Stimulated activated CD8-positive, alpha-beta memory T cell treated with anti-CD3 and anti-CD28 coated beads, Interleukin-15, amount 100 ng/mL, for 1 hour (primary cell): ENCODE results near the gene ALOXE3.

ENCODE experiments used
- DNase-seq: peaks from one replicate; pipeline ENCODE4 v3.0.0-alpha.2; 2020; ENCODE audit warnings: low read depth

Gene ALOXE3

GRCh38 chr17:8153957-8154607 is 35.8 kb upstream of the ALOXE3 start:
- peak; percentile 88 for DNase-seq

DNA sequence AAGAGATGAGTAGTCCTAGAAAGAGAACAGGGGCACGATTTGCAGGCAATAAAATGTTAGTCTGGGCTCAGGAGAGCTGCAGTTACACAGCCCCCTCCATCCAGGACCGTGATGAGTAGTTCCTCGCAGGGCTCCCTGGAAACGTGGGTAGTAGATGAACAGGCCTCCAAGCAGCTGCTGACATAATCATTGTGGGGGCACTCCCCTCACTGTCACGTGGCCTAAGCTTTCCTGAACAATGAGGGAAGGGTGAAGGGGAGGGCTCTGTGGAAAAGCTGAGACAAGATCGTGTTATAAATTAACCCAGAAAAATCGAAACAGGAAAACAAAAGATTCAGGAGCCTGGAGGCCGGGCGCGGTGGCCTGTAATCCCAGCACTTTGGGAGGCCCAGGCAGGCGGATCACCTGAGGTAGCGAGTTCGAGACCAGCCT is 35.2 kb upstream of the ALOXE3 start:
- DNase-seq = no peak

GRCh38 chr17:8153031-8153451 is 34.7 kb upstream of the ALOXE3 start:
- DNase-seq = no peak

DNA sequence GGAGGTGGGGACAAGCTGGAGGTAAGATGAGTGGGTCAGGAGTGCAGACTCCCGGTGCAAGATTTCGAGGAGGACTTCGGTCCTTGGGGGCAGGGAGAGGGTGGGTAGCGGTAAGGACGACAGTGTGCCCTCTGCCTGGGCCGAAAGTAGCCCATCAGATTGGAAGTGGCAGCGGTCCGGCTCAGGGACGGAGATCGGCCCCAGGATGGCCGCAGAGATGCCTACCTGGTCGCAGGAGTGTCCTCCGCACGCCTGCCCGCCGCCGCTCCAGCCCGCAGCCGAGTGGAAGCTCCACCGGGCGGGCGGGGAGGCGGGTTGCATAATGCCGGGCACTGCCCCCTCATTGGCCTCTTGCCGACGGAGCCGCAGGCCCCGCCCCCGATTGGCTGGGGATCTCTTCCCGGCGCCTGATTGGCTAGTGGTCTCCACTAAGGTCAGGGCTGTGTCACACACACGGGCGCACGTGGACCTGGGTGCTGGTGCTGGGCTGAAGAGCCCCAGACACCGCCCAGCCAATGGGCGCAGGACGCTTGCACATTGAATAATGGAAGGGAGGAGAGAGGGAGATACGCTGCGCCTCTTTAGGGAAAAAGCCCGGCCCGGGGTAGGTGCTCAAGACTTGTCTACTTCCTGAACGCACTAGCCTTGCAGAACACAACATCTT is 33.9 kb upstream of the ALOXE3 start, which contains the start of gene PER1:
Gene PER1, minus strand, starts transcription at position 293 of the 664 bp plus-strand sequence. CDS start 1,698 bp downstream, outside the sequence.
- no peak for DNase-seq

- DNase-seq = no peak
Observed at GRCh38 chr17:8151641-8152111, 33.4 kb upstream of the ALOXE3 start.

GRCh38 chr17:8151120-8151640 is 32.9 kb upstream of the ALOXE3 start:
- peak; percentile 73 for DNase-seq

DNA sequence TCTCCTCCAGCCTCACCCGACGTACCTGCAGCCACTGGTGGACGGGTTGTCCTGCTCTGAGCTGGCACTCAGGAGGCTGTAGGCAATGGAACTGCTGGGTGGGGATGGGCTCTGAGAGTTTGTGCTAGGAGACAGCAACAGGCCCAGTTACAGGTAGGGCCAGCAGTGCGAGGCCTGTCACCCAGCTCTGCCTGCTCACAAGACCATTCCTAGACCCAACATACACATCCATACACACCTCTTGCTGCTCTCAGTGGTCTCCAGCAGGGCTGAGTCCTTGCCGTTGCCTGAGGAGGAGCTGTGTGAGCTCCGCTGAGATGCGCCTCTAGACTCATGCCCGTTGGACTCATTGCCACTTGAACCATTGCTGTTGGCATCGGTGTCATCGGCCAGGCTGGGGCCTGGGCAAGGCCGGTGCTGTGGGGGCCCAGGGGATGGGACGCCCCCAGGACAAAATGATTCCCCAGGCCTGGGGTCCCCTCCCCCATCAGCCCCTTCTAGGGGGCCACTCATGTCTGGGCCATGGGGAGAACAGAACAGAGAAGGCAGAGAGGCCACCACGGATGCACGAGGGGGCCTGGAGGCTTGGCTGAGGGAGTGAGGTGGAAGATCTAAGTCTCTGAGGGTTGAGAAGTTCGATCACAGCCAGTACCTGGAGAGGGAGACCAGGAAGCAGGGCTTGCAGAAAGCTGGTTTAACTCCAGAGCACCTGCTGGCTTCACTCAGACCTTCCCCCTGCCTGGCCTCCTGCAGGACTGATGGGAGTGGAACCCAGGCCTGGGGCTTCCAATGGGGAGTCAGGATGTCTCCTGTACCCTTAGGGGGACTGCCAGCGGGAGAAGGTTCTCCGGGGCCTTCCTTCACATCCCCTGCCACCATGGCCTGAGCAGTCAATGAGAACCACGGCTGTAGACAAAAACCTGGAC is 32.1 kb upstream of the ALOXE3 start:
- no peak for DNase-seq

DNA sequence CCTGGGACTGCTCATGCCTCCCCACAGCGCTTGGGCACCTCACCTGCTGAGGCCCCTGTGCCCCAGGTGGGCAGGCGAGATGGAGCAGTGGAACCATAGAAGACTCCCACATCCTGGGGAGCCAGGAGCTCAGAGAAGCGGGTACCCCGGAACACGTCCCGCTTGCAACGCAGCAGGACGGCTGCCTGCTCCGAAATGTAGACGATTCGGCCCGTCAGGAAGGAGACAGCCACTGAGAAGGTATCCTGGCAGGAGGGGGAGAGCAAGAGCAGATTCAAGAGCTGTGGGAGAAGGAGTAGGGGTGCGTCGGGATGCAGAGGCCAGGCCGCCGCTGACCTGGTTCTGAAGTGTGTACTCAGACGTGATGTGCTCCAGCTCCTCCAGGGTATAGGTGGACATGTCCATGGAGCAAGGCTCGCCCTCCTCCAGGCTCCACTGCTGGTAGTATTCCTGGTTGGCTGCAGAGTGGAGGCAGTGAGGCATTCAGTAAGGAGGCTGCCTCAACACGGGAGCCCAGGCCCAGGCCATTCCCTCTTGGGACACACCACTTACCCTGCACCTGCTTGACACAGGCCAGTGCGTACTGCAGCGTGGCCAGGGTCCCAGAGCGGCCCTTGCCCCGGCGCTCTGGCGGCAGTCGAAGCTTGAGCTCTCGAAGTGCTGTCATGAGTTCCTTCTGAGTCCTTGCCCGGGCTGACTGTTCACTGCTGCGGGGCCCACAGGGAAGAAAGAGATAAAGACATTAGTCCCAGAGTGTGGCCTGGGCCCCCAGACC is 31.3 kb upstream of the ALOXE3 start:
- no peak for DNase-seq

- no peak for DNase-seq
Observed at GRCh38 chr17:8148560-8148959, 30.2 kb upstream of the ALOXE3 start.

DNA sequence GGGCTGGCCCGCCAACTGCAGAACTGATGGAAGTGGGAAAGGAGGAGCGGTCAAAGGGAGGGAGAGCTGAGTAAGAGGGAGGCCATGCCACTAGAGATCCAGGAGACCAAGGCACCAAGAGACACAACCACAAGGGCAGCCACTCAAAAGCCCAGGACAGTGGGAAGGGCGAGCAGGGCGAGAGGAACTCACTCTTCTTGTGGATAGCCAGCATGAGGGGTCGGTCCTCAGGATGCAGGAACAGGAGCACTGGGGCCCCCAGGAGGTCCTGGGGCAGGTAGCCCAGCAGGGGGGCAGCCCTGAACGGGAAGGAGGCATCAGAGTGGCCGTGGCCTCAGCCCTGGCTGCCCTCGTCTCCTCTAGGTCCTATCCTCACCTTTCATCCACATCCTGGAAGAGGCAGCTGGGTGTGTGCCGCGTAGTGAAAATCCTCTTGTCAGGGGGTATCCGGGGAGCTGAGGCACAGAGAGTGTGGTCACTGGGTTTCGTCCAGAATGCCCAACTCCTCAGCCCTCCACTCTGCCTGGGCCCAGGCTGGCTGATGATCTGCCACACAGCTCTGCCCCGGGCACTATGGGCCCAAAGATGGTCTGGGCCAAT is 29.6 kb upstream of the ALOXE3 start:
- DNase-seq = no peak

DNA sequence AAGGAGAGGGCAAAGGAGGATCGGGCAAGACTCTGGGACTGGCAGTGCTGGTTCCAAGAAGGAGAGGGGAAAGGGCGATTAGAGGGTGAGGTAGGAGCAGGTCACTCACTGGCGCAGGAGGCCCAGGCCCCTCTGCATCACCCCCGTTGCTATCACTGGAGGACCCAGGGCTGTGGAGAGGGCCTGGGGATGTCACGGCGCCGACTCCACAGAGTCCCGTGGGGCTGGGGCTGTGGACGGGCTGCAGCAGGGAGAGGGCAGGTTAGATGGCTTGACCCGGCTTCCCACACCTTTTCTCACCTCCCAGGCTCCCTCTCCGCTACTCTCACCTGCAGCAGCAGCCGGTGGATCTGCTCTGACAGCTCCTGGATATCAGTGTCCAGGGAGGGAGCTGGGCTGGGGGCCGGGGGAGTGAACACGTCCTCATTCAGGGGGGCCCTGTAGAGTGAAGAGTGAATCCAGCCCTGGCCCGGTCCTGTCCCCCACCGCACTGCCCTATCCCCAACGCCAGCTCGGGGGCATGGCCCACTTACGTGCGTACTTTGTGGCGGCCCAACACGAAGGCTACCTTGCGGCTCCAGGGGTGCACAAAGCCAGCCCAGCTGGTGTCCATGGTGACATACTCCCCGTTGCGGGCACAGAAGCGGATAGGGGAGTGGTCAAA is 29.0 kb upstream of the ALOXE3 start:
- DNase-seq = no peak

DNA sequence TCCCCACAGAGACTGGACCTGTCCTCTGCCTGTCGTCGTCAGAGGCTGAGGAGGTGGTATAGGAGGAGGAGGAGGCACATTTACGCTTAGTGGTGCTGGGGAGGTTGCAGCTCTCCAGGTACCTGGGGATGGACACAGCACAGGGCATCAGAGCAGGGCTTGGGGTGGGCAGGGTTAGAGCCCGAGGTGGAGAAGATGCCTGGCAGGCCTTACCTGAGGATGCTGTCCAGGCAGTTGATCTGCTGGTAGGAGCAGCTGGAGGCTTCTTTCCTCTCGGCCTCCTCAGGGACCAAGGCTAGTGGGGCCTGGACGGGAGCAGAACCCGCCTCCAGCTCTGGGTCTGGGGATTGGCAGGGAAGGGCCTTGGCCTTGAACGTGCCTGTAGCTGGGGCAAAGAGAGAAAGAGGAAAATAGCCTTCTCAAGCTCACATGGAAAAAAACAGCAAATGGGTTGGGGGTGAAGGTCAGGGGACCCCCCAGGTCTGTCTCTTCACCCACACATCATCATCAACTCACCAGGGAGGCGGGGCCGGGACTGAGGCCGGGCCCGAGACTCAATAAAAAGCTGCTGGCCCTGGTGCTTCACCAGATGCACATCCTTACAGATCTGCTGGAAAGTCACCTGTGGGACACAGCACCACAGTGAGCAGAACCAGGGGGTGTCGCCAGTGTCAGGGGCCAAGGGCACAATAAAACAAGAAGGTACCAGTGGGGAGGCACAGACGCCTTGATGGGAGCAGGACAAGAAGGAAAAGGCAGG is 28.2 kb upstream of the ALOXE3 start:
- no peak for DNase-seq

DNA sequence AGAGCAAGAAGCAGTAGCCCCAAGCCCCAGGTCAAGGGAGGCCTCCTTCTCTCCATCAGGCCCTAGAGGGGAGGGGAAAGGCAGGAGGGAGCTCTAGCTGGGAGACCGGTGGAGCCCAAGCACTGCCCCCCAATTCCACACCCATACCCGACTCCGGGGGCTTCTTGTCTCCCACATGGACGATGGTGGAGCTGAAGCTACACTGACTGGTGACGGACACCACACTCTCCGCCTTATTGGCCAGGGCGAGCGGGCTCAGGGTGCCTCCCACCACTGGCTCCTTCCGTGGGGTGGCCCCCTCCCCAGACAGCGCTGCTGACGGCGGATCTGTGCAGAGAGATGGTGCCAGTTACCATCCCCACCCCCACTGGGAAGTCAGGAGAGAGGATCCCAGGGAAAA is 27.5 kb upstream of the ALOXE3 start:
- no peak for DNase-seq

DNA sequence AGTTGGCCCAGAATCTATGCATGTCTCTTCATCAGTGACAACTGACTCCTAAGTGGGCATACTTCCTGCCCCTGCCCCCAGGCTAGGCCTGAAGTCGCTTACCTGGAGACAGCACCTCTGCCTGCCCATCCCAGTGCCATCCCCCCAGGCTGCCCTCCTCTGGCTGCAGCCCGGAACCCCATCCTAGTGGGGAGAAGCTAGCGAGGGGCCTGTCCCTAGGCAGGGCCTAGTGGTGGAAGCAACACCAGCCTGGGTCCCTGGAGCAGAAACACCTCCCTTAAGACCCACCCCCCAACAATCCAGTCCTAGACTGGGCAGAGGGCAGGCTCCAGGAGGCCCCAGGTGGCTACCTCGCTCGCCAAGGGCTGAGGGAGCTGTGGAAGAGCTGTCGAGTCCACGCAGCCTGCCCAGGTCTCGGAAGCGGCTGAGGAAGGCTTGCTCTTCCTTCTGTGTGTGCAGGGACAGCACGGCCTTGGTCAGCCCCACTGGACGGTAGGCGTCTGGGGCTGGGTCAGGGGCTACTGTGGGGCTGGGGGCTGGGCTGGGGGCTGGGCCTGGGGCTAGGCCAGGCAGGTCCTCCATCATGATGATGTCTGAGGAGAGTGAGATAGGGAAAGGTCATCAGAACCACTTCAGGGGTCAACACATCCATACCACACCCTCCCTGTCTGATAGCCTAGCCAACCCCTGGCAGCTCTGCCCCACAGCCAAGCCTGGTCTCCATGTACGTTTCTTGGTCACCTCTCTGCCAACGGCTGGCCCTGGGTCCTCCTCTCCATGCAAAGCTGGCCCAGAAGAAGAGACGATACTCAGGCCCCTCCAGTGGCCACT is 26.3 kb upstream of the ALOXE3 start:
- no peak for DNase-seq

- no peak for DNase-seq
Observed at GRCh38 chr17:8143581-8144400, 25.5 kb upstream of the ALOXE3 start.

- DNase-seq = no peak
Observed at GRCh38 chr17:8142887-8143580, 24.7 kb upstream of the ALOXE3 start.

GRCh38 chr17:8142158-8142886 is 24.0 kb upstream of the ALOXE3 start:
- DNase-seq = no peak
